Peyer's patch (tissue), 4 donors: ENCODE results near the gene PDLIM5. TPM values are rescaled to one million over a fixed set of nuclear protein-coding genes. Genes with fewer than 3 reads are reported as not detected.

Experiments
- DNase-seq, 3 donors: peaks; one replicate each; pipeline ENCODE4 v3.0.0-alpha.2; 2017 to 2019
- H3K27ac ChIP-seq, 4 donors: fragments of 200-600 bp; sonication (generic); one replicate each; pipeline ENCODE4 v1.5.1; 2016 to 2019
- H3K27me3 ChIP-seq, 2 donors: fragments of 200-600 bp; sonication (generic); one replicate each; pipeline ENCODE4 v1.5.1; 2019
- H3K36me3 ChIP-seq, 3 donors: fragments of 200-600 bp; sonication (generic); one replicate each; pipeline ENCODE4 v1.5.1; 2016 to 2019
- H3K4me1 ChIP-seq, 4 donors: fragments of 200-600 bp; sonication (generic); one replicate each; pipeline ENCODE4 v1.5.1; 2016 to 2019
- H3K4me3 ChIP-seq, 4 donors: fragments of 200-600 bp; sonication (generic); 1 replicate in 3 of 4; 2 replicates in 1 of 4; pipeline ENCODE4 v1.5.1; 2016 to 2019; ENCODE audit warnings: mild to moderate bottlenecking in 1 of 4
- H3K9me3 ChIP-seq, 4 donors: fragments of 200-600 bp; sonication (generic); one replicate each; pipeline ENCODE4 v1.5.1; 2016 to 2019; ENCODE audit warnings: mild to moderate bottlenecking in 1 of 4
- CTCF ChIP-seq, 6 experiments: fragments of 450-650 bp in 4 of 6; fragments of 200-600 bp in 2 of 6; sonication (generic) in 1 of 6; IDR thresholded peaks; one replicate each; pipeline ENCODE4 v1.5.1; 2017 to 2019; ENCODE audit warnings: antibody characterized with exemption in 6 of 6, mild to moderate bottlenecking in 3 of 6, moderate library complexity in 1 of 6
- POLR2A ChIP-seq, 2 donors: fragments of 450-650 bp; IDR thresholded peaks; one replicate each; pipeline ENCODE4 v1.5.1; 2017; ENCODE audit warnings: antibody characterized with exemption in 2 of 2, mild to moderate bottlenecking in 2 of 2, moderate library complexity in 2 of 2
- total RNA-seq, 4 donors: library from RNA; depleted of rRNA; stranded (reverse); fragments of >200 nt; gene quantifications; one replicate each; pipeline ENCODE4 v1.1.0, GENCODE V29; 2016

Gene PDLIM5
- total RNA-seq, 4 donors from 2014 or later = 112 to 197 (median 158) TPM

- Histone ChIP-seq H3K9me3 (no peaks in the 10 kb centered on the region), H3K4me1 (no peaks in the 10 kb centered on the region), H3K4me3 (no peak overlapping the region), H3K27me3 (no peaks in the 10 kb centered on the region), H3K27ac (no peak overlapping the region), H3K36me3 (peaks cover 0 to 20% (median 0%) of the 10 kb centered on the region in 3 donors)
- no peak for DNase-seq
- no peak for TF ChIP-seq POLR2A (IDR thresholded peaks at IDR 0.05)
- no peak for TF ChIP-seq CTCF (IDR thresholded peaks at IDR 0.05)
Observed at GRCh38 chr4:94636004-94636403, 184.3 kb downstream of the PDLIM5 start.

- Histone ChIP-seq H3K36me3 (peaks cover 0 to 38% (median 0%) of the 10 kb centered on the region in 3 donors), H3K27me3 (no peaks in the 10 kb centered on the region), H3K27ac (no peak overlapping the region), H3K4me3 (no peak overlapping the region), H3K9me3 (no peaks in the 10 kb centered on the region), H3K4me1 (no peaks in the 10 kb centered on the region)
- no peak for DNase-seq
- TF ChIP-seq CTCF (IDR thresholded peaks at IDR 0.05) = no peak
- TF ChIP-seq POLR2A (IDR thresholded peaks at IDR 0.05) = no peak
Observed at GRCh38 chr4:94639298-94639697, 187.6 kb downstream of the PDLIM5 start.

- no peaks in the 10 kb centered on the region for H3K9me3 ChIP-seq
- H3K27me3 ChIP-seq = no peaks in the 10 kb centered on the region
- TF ChIP-seq CTCF (IDR thresholded peaks at IDR 0.05) (no peak), POLR2A (IDR thresholded peaks at IDR 0.05) (no peak)
- peaks cover 0 to 46% (median 0%) of the 10 kb centered on the region in 3 donors for H3K36me3 ChIP-seq
- H3K4me1 ChIP-seq = no peaks in the 10 kb centered on the region
- no peak overlapping the region for H3K27ac ChIP-seq
- H3K4me3 ChIP-seq = no peak overlapping the region
- DNase-seq = no peak
Observed at GRCh38 chr4:94640151-94640550, 188.4 kb downstream of the PDLIM5 start.

- Histone ChIP-seq H3K9me3 (no peaks in the 10 kb centered on the region), H3K4me1 (no peaks in the 10 kb centered on the region), H3K27me3 (no peaks in the 10 kb centered on the region), H3K4me3 (no peak overlapping the region), H3K36me3 (peaks cover 0 to 61% (median 0%) of the 10 kb centered on the region in 3 donors), H3K27ac (no peak overlapping the region)
- TF ChIP-seq POLR2A (IDR thresholded peaks at IDR 0.05) (no peak), CTCF (IDR thresholded peaks at IDR 0.05) (no peak)
- DNase-seq = no peak
Observed at GRCh38 chr4:94641702-94642560, 190.2 kb downstream of the PDLIM5 start.

- Histone ChIP-seq H3K4me3 (no peak overlapping the region), H3K27ac (no peak overlapping the region)
- no peak for DNase-seq
Observed at GRCh38 chr4:94642561-94642866, 190.8 kb downstream of the PDLIM5 start.

More at GRCh38 chr4:94642561-94642866, 190.8 kb downstream of the PDLIM5 start:
- no peaks in the 10 kb centered on the region for H3K9me3 ChIP-seq
- peaks cover 0 to 61% (median 0%) of the 10 kb centered on the region in 3 donors for H3K36me3 ChIP-seq
- TF ChIP-seq POLR2A (IDR thresholded peaks at IDR 0.05) (no peak), CTCF (IDR thresholded peaks at IDR 0.05) (no peak)
- H3K4me1 ChIP-seq = no peaks in the 10 kb centered on the region
- H3K27me3 ChIP-seq = no peaks in the 10 kb centered on the region
